MV-4-11 (cell line): ENCODE data around the gene ARHGAP44.
A peak's percentile ranks its signal among the peaks of the same experiment; 100 is the strongest.

Source experiments
- DNase-seq: peaks from one replicate; lab custom pipeline; 2025; lab: John Stamatoyannopoulos, UW

Gene ARHGAP44

GRCh38 chr17:12994341-12995074 is 205.2 kb downstream of the ARHGAP44 start:
- DNase-seq = no peak

GRCh38 chr17:12995106-12995895 is 206.0 kb downstream of the ARHGAP44 start:
- no peak for DNase-seq

GRCh38 chr17:12995896-12996295 is 206.6 kb downstream of the ARHGAP44 start:
- DNase-seq = no peak

GRCh38 chr17:12996357-12996756 is 207.1 kb downstream of the ARHGAP44 start:
- no peak for DNase-seq

GRCh38 chr17:12996941-12997340 is 207.6 kb downstream of the ARHGAP44 start:
- no peak for DNase-seq

- DNase-seq = no peak
Observed at GRCh38 chr17:12998461-12998860, 209.2 kb downstream of the ARHGAP44 start.

- DNase-seq = no peak
Observed at GRCh38 chr17:12998874-12999273, 209.6 kb downstream of the ARHGAP44 start.

- DNase-seq = no peak
Observed at GRCh38 chr17:13000561-13000960, 211.3 kb downstream of the ARHGAP44 start.

GRCh38 chr17:13001991-13002615 is 212.8 kb downstream of the ARHGAP44 start:
- DNase-seq = no peak

GRCh38 chr17:13002761-13003453 is 213.6 kb downstream of the ARHGAP44 start:
- peak; percentile 26 for DNase-seq

GRCh38 chr17:13003454-13003851 is 214.2 kb downstream of the ARHGAP44 start:
- DNase-seq = no peak

GRCh38 chr17:13003927-13004326 is 214.6 kb downstream of the ARHGAP44 start:
- DNase-seq = no peak

- no peak for DNase-seq
Observed at GRCh38 chr17:13004336-13004735, 215.0 kb downstream of the ARHGAP44 start.

GRCh38 chr17:13005530-13005929 is 216.2 kb downstream of the ARHGAP44 start:
- no peak for DNase-seq

GRCh38 chr17:13008461-13008860 is 219.2 kb downstream of the ARHGAP44 start:
- DNase-seq = no peak

- no peak for DNase-seq
Observed at GRCh38 chr17:13010959-13011358, 221.7 kb downstream of the ARHGAP44 start.

- DNase-seq = no peak
Observed at GRCh38 chr17:13014801-13015200, 225.5 kb downstream of the ARHGAP44 start.

GRCh38 chr17:13016881-13017654 is 227.8 kb downstream of the ARHGAP44 start:
- DNase-seq = peak; percentile 32

GRCh38 chr17:13017655-13018459 is 228.6 kb downstream of the ARHGAP44 start, which contains the start of gene ELAC2:
Gene ELAC2, minus strand, starts transcription at chr17:13018027. Its CDS starts 80 bp downstream, at chr17:13017947.
- peak; percentile 99 for DNase-seq

- no peak for DNase-seq
Observed at GRCh38 chr17:13024016-13024415, 234.7 kb downstream of the ARHGAP44 start.
